Small intestine (tissue), 7 donors: ENCODE measurements around the gene EMILIN3. TPM values are rescaled to one million over a fixed set of nuclear protein-coding genes. Genes with fewer than 3 reads are reported as not detected.

ENCODE experiments used
- DNase-seq, 2 donors: peaks; one replicate each; pipeline versions ENCODE4 v3.0.0 to v3.0.0-alpha.2; 2013
- FAIRE-seq: peaks from 2 replicates; lab custom pipeline; 2012; peaks lifted over from hg19 to GRCh38; lab: Jason Lieb, UNC
- H3K27ac ChIP-seq, 3 donors: one replicate each; pipeline ENCODE4 v1.5.1; 2013; ENCODE audit warnings: low read length in 2 of 3, mild to moderate bottlenecking in 2 of 3, control low read depth in 1 of 3, inconsistent platforms in 1 of 3, low read depth in 1 of 3, moderate library complexity in 1 of 3
- H3K27me3 ChIP-seq, 3 donors: one replicate each; pipeline ENCODE4 v1.6.1; 2013; ENCODE audit warnings: low read length in 3 of 3, inconsistent platforms in 1 of 3; ENCODE audit not compliant: control insufficient read depth in 3 of 3, insufficient read depth in 3 of 3
- H3K36me3 ChIP-seq, 3 donors: one replicate each; pipeline ENCODE4 v1.6.1; 2013; ENCODE audit warnings: low read length in 3 of 3, inconsistent platforms in 1 of 3, low read depth in 1 of 3, mild to moderate bottlenecking in 1 of 3, moderate library complexity in 1 of 3; ENCODE audit not compliant: control insufficient read depth in 3 of 3, insufficient read depth in 2 of 3
- H3K4me1 ChIP-seq, 3 donors: one replicate each; pipeline ENCODE4 v1.6.1; 2013; ENCODE audit warnings: low read length in 2 of 3, inconsistent platforms in 1 of 3, low read depth in 1 of 3, mild to moderate bottlenecking in 1 of 3, moderate library complexity in 1 of 3; ENCODE audit not compliant: control insufficient read depth in 3 of 3, insufficient read depth in 2 of 3
- H3K4me3 ChIP-seq, 3 donors: one replicate each; pipeline ENCODE4 v1.5.1; 2013; ENCODE audit warnings: low read length in 3 of 3, control low read depth in 1 of 3, inconsistent platforms in 1 of 3, low read depth in 1 of 3, mild to moderate bottlenecking in 1 of 3, moderate library complexity in 1 of 3
- H3K9me3 ChIP-seq, 2 donors: one replicate each; pipeline ENCODE4 v1.6.1; 2013; ENCODE audit warnings: low read depth in 1 of 2, low read length in 1 of 2; ENCODE audit not compliant: control insufficient read depth in 2 of 2, insufficient read depth in 1 of 2
- WGBS, 3 donors: extraction: QIAGEN DNeasy Blood & Tissue Kit; methylation state at CpG; one replicate each; pipeline ENCODE4 v1.1.7; 2013; 5-methylcytosine and 5-hydroxymethylcytosine counted together
- polyA plus RNA-seq, 4 donors: library from polyadenylated mRNA; stranded (reverse) in 3 of 4; unstranded in 1 of 4; fragments of 200-250 nt in 3 of 4; fragments of 120-200 nt in 1 of 4; gene quantifications; one replicate each; pipeline versions ENCODE4 v1.2.1 to v1.2.3, GENCODE V29; 2013
- donor health status: healthy with polysubstance abuse.
- donor health status: control.
- donor health status: control.
- donor health status: Bipolar disorder and iron deficiency.
- donor health status: healthy.

Gene EMILIN3
- polyA plus RNA-seq, 4 donors, result 0.54 to 2.6 (median 1.3) TPM

DNA sequence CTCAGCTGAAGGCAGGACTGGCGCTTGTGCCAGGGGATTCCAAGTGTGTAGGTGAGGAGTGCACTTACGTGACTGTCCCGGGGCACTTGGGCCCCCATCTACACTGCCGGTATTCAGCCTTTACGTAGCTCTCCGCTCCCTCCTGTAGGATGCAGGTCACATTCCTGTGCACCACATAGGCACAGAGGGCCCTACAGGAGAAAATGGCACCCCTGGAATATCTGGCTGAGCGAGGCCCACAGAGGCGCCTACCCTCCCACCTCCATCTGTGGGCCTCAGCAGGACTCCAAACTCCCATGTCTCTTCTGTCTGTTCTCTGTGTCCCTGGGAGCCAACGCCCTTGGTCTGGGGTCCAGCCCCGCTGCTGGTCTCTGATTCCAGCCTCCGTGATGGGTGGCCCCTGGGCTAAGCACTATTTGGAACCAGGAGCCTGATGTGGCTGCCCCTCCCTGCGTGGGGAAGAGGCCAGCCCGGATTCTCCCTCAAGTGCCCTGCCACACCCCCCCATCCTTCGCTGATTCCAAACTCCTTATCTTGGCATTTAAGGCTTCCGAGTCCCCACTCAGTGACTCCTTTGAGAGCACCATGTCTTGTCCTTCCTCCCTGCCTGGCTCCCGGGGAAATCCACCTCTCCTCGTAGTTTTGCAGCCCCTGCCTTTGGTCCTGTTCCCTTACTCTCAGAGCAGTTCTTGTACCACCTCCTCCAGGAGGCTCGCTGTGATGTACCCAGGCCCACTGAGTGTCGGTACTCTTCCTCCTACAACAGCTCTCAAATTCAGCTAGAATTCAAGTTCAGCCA lies 1.5 kb downstream of the EMILIN3 start:
- no peak for DNase-seq
- H3K27ac ChIP-seq, result no peak overlapping the region
- H3K27me3 ChIP-seq, result peaks cover 9 to 36% (median 18%) of the 10 kb centered on the region in 3 donors
- H3K9me3 ChIP-seq, result no peaks in the 10 kb centered on the region
- WGBS, 3 donors, result 79 to 84% (median 80%) methylated on average over 19 of the region's 19 CpGs
- peaks cover 0 to 14% (median 0%) of the 10 kb centered on the region in 3 donors for H3K36me3 ChIP-seq
- no peak overlapping the region for H3K4me3 ChIP-seq
- H3K4me1 ChIP-seq, result no peaks in the 10 kb centered on the region
- FAIRE-seq, result no peak

DNA sequence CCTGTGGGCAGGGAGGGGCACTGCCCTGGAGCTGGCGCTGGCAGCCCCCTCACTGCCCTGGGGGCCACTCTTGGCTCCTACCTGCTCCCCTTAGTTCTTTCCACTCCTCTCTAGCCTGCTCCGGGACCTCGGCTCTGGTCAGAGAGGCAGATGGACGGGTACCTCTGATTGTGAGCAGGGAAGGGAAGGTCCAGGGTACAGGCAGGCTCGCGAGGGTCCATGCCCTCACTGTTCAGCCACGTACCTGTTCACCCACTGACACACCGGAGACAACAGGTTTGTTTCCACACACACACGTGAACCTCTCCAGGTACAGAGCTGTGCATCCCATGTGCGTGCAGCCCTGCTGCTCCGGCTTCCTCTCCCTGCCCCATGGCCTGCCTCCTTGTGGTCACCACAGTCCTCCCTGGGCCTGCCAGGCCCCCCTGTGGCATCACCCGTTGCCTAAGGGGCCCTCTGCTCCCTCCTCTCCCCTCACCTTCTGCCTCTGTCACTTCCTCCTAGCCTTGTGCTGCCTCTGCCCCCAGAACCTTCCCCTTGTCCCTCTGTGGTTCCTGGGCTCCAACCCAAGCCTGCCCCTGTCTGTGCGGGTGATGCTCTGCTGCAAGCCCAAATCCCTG lies 2.3 kb downstream of the EMILIN3 start:
- H3K27me3 ChIP-seq, result peaks cover 9 to 36% (median 18%) of the 10 kb centered on the region in 3 donors
- H3K9me3 ChIP-seq, result no peaks in the 10 kb centered on the region
- DNase-seq (no peak), FAIRE-seq (no peak)
- H3K36me3 ChIP-seq, result peaks cover 2 to 21% (median 6%) of the 10 kb centered on the region in 3 donors
- H3K4me3 ChIP-seq, result no peak overlapping the region
- no peak overlapping the region for H3K27ac ChIP-seq
- H3K4me1 ChIP-seq, result no peaks in the 10 kb centered on the region
- WGBS, 3 donors, result 80 to 84% (median 81%) methylated on average over 13 of the region's 13 CpGs

DNA sequence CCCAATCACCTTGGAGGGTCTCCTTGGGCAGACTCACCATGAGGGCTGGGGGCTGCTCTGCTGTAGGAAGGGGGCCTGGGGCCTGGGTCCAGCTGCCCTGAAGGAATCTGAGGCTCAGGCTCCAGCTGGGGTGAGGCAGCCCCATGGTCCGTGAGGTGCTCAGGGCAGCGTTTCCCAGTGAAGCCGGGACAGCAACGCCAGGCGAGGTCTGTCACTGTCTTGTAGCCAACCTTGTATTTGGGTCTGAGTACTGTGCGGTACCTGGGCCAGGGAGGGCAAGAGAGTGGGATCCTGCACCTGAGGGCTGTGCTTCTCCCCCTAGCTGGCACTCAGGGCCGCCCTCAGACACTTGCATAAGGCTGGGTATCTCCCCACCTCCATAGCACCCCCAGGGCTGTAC lies 3.0 kb downstream of the EMILIN3 start:
- Histone ChIP-seq H3K4me3 (no peak overlapping the region), H3K27me3 (peaks cover 9 to 36% (median 18%) of the 10 kb centered on the region in 3 donors), H3K27ac (no peak overlapping the region), H3K4me1 (peaks cover 0 to under 1% (median 0%) of the 10 kb centered on the region in 3 donors), H3K36me3 (peaks cover 2 to 26% (median 6%) of the 10 kb centered on the region in 3 donors), H3K9me3 (no peaks in the 10 kb centered on the region)
- WGBS, 3 donors, result 89 to 95% (median 92%) methylated on average over 7 of the region's 7 CpGs
- FAIRE-seq (no peak), DNase-seq (no peak)

DNA sequence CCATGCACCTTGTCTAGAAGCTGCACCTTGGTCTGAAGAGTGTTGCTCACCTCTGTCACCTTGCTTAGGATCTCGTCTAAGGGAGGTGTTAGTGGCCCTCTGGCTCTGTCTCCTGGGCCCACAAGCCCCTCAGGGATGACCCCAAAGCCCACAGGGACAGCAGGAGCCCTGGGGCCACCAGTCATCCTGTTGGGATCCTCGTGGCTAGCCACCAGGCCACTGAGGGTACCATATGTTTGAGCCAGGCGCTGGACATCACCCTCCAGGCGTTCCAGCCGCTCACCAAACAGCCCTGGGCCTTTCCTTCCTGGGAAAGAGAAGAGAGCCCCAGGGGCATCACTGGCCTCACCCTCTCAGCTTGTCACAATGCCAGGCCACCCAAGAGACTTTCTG lies 3.9 kb downstream of the EMILIN3 start:
- H3K4me1 ChIP-seq, result peaks cover 0 to 5% (median 3%) of the 10 kb centered on the region in 3 donors
- H3K27ac ChIP-seq, result no peak overlapping the region
- no peaks in the 10 kb centered on the region for H3K9me3 ChIP-seq
- no peak overlapping the region for H3K4me3 ChIP-seq
- DNase-seq (no peak), FAIRE-seq (no peak)
- peaks cover 2 to 34% (median 6%) of the 10 kb centered on the region in 3 donors for H3K36me3 ChIP-seq
- 69 to 79% (median 74%) methylated on average over 5 of the region's 5 CpGs for WGBS, 3 donors
- H3K27me3 ChIP-seq, result peaks cover 9 to 32% (median 14%) of the 10 kb centered on the region in 3 donors

DNA sequence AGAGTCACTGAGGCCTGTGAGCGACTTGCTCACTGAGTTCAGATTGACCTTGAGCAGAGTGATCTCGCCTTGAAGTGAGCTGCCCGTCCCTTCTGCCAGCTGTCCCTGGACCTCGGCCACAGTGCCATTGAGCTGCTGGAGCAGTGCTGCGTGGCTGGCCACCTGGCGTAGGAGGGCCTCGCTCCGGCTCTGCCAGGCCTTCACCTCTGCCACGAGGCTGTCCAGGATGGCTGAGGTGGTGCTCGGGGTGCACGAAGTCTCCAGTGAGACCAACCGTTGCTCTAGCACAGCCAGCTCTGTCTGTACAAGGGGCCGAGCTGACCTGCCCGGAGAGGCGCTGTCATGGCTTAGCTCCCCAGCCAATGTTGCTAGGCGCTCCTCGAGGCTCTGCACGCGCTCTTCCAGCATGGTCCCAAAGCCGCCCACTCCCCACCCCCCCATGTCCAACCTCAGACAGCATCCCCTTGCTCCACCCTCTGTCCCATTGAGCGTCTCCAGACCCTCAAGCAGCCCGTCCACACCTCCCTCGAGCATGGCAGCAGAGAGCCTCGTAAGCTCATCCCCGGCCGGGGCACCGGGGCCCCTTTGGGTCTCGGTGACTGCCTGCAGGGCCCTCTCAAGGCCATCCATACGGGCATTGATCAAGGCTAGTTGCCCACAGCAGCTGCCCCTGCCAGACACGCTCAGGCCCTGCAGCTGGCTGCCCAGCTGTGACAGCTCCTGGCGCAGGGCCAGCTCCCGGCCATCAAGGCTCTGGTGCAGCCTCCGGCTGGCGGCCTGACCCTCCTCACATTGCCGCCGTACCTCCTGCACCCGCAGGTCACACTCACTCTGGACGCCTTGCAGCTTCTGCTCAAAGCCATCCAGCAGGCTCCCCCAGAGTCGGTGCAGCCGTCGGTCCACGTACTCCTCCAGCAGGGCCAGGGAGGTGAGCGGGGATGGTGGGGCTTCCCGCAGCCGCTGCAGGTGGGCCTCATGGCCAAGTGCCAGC lies 4.6 kb downstream of the EMILIN3 start:
- Histone ChIP-seq H3K4me1 (peaks cover 0 to 5% (median 3%) of the 10 kb centered on the region in 3 donors), H3K9me3 (no peaks in the 10 kb centered on the region), H3K27ac (no peak overlapping the region), H3K27me3 (peaks cover 8 to 25% (median 9%) of the 10 kb centered on the region in 3 donors), H3K4me3 (no peak overlapping the region), H3K36me3 (peaks cover 2 to 41% (median 6%) of the 10 kb centered on the region in 3 donors)
- DNase-seq (no peak), FAIRE-seq (no peak)
- 54 to 77% (median 60%) methylated on average over 43 to 45 of the region's 45 CpGs for WGBS, 3 donors

DNA sequence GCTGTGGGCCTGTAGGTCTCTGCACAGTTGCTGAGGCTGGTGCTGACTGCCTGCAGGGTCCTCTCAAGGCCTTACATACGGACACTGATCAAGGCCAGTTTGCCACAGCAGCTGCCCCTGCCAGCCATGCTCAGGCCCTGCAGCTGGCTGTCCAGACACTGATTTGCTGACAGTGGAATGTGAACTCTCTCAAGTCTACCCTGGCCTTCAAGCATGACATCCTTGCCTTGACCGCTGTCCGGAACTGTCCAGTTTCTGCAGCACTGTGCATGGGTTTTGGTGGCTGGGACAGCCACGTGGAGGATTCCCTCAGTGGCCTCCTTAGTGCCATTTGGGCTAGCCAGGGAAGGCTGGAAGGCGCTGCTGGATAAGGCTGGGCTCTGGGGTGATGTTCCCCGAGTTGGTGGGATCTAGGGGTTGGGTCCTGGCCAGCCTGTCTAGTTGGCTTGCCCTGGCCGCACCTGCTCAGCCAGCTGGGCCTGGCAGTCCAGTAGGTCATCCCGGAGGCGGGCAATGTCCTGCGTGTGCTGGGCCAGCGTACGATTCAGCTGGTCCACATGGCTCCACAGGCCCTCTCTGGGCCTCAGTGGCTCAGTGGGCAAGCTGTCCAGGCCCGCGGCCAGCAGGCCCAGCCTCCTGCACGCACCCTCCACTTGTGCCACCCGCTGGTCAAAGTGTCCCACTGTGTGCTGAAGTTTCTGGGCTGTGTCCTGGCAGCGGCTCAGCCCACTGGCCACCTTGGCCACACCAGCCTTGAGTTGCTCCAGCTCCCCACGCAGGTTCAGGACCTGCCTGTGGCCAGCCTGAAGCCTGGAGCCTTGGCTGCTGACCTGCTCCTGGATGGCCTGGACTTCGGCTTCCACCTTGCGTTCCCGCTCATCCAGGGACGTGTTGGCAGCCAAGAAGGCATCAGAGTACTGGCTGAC lies 5.5 kb downstream of the EMILIN3 start:
- H3K27me3 ChIP-seq, result peaks cover 1 to 23% (median 5%) of the 10 kb centered on the region in 3 donors
- H3K4me3 ChIP-seq, result no peak overlapping the region
- no peak for FAIRE-seq
- peaks cover 0 to 5% (median 3%) of the 10 kb centered on the region in 3 donors for H3K4me1 ChIP-seq
- H3K27ac ChIP-seq, result no peak overlapping the region
- H3K36me3 ChIP-seq, result peaks cover 2 to 51% (median 9%) of the 10 kb centered on the region in 3 donors
- no peaks in the 10 kb centered on the region for H3K9me3 ChIP-seq
- 83 to 90% (median 85%) methylated on average over 17 to 22 of the region's 22 CpGs for WGBS, 3 donors
- DNase-seq, result no peak

DNA sequence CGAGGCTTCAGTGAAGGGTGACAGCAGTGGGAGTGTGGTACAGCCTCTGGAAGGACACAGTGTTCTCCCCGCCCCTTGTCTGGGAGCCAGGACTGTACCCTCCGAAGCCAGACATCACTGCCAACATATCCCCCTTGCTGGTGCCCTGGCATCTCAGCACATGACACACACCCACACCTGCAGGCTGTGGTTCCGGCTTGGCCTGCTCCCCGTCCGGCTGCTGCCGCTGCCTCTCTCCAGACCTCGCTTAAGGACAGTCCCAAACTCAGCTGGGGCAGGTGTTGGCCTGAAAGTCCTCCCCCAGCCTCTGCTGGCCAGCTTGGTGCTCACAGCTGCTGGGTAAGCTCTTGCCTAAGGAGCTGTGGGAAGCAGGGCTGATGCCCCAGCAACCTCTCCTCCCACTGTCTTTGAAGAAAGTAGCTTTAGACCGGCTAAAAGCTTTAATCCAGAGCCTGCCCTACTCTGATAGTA lies 7.0 kb downstream of the EMILIN3 start:
- FAIRE-seq (no peak), DNase-seq (no peak)
- Histone ChIP-seq H3K27me3 (peaks cover 0 to 8% (median 3%) of the 10 kb centered on the region in 3 donors), H3K9me3 (no peaks in the 10 kb centered on the region), H3K4me3 (no peak overlapping the region), H3K27ac (no peak overlapping the region), H3K4me1 (peaks cover 0 to 5% (median 3%) of the 10 kb centered on the region in 3 donors), H3K36me3 (peaks cover 4 to 64% (median 12%) of the 10 kb centered on the region in 3 donors)
- WGBS, 3 donors, result 86 to 91% (median 89%) methylated on average over 7 to 9 of the region's 9 CpGs
